Femur (tissue), 1 donor: ENCODE measurements around the gene RMND1.
"Not testable (repeated sequence)": the region's sequence is repeated elsewhere in the genome, so short reads cannot be mapped to it uniquely, and the experiment has no call there.

ENCODE experiments used
- DNase-seq: peaks from one replicate; pipeline ENCODE4 v3.0.0-alpha.2; 2017

Gene RMND1

DNA sequence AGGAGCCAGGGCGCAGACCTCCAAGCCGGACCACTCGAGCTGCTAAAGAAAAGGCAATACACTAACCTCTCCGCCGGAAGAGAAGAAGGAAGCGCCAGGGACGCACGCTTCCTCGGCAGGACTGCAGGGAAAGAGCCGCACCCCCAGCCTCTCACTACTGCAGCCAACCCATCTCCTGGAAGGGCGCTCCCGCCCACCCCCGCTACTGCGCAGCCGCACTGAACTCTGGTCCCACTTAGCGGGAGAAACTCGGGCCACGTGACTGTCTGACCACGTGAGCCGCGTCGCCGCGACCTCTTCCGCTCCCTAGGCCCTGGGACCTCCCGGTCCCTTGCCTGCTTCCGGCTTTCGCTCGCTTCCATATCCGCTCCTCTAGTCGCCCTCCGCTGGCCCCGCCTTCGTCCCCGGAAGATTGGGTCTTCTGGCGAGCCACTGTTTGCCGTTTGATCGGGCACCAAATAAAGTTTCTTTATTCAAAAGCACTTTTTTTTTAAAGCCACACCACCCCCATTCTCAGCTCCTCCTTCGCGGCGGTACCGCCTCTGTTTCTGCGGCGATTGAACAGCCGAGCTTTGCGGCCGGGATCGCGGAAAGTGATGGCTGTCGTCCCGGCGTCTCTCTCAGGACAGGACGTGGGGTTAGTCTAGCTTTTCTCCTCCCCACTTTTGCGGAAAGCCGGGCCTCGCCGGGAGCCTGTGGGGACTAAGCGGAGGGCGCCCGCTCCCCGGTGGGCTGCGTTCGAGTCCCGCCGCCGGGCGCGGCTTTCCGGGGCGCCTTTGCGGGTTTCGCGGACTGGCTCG is at the start of gene RMND1:
TSS of gene RMND1 (minus strand) at position 177 of the 800 bp plus-strand sequence. CDS start 6,315 bp downstream, outside the sequence.
- DNase-seq = peak; percentile 100

DNA sequence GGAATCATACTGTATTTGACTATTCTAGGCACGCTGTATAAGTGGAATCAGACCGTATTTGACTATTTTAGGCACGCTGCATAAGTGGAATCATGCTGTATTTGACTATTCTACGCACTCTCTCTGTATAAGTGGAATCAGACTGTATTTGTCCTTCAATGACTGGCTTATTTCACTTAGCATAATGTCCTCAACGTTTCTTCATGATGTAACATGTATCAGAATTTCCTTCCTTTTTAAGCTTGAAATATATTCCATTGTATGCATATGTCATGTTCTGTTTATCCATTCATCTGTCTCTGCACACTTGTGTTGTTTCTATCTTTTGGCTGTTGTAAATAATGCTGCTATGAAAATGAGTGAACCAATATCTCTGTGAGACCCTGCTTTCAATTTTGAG is 47.6 kb upstream of the RMND1 start:
- no peak for DNase-seq

DNA sequence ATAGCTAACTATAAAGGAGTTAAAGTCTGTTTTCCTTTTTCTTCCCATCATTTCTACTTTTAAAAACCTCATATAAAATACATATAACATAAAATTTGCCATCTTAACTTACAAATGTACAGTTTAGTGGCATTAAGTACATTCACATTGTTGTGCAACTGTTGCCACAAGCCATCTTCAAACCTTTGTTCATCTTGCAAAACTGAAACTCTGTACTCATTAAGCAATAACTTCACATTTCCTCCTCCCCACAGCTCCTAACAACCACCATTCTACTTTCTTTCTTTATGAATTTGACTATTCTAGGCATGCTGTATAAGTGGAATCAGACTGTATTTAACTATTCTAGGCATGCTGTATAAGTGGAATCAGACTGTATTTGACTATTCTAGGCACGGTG is 46.4 kb upstream of the RMND1 start:
- no peak for DNase-seq

DNA sequence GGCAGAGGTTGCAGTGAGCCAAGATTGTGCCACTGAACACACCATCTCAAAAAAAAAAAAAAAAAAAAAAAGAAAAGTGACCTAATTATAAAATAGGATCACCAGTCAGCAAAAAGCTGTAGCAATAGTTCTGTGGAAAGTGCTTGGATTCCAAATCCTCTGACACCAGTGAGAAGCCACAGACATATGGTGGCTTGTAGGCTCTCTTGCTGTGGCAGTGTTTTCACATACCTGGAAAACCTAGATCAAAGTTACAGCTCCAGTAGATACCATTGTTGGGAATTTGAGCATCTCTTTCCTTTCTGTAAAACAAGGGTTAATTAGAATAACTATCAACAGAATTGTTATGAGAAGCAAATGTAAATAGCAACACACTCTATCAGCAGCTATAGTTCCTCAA is 46.0 kb upstream of the RMND1 start:
- DNase-seq = no peak

DNA sequence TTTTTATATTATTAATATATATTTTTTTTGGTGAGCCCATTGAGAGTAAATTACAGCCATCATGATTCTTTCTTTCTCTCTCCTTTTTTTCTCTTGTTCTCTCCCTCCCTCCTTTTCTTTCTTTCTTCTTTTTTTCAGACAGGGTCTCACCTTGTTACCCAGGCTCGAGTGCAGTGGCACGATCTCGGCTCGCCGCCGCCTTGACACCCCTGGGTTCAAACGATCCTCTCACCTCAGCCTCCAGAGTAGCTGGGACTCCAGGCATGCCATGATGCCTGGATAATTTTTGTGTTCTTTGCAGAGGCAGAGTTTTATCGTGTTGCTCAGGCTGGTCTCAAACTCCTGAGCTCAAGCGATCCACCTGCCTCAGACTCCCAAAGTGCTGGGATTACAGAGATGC is 43.5 kb upstream of the RMND1 start:
- no peak for DNase-seq

- no peak for DNase-seq
Observed at GRCh38 chr6:151494936-151495320, 43.0 kb upstream of the RMND1 start.

- peak; percentile 67 for DNase-seq
Observed at GRCh38 chr6:151494235-151494935, 42.5 kb upstream of the RMND1 start.

DNA sequence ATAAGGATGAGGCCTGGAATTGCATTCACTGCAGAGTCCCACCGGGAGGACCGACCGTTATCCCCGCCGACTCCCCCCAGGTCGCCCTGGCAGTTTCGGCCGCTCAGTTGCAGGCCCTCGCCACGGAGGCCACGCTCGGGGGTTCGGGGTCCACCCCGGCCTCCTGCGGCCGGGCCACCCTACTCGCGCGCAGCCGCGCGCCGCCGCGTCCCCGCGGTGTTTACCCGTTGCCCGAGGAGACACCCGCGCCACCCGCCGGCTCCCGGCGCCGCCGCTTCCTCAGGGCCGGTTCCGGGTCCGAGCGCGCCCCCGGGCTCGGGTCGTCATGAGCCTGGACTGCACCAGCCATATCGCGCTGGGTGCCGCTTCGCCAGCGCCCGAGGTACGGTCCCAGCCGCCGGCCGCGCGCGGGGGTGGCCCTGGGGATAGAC is 41.9 kb upstream of the RMND1 start, which contains the start of gene CCDC170:
TSS of gene CCDC170 (plus strand) at position 214 of the 431 bp plus-strand sequence. CDS start at position 326, 112 bp downstream.
- DNase-seq = peak; percentile 70

- DNase-seq = no peak
Observed at GRCh38 chr6:151493161-151493803, 41.4 kb upstream of the RMND1 start.

GRCh38 chr6:151490996-151491395 is 39.1 kb upstream of the RMND1 start:
- no peak for DNase-seq

GRCh38 chr6:151488226-151488625 is 36.3 kb upstream of the RMND1 start:
- no peak for DNase-seq

DNA sequence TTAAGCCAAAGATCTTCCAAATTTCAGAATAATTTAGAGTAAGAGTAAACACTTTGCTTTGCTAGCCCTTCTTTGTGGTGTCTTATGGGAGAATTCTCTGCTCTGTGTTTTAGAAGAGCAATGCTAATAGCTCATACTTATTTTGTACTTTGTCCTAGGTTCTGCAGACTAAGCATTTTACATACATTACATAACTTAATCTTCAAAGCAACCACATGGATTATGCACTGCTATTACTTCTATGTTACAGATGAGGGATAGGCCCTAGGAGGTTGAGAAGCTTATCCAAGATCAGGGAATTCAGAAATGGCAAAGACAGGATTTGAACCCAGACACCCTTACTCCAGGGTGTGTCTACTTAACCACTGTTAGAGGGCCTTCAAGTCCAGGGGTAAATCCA is 32.1 kb upstream of the RMND1 start:
- no peak for DNase-seq

DNA sequence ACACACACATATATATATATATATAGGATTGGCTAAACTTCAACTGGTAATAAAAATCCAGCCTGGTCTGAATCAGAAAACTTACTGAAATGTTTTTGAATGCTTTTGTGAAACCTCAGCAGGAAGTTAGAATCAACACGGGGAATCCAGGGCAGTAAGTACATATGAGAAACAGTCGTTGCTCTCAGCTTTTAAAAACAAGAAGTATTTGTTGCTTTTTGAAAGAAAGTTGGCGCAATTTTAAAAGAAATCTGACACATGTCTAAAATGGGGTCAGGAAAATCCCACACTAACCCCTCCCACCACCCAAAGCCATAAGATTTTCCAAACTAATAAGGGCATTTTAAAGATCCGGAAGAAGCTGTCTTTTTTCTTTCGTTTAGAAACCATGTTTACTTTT is 30.4 kb upstream of the RMND1 start:
- DNase-seq = no peak

GRCh38 chr6:151481786-151482185 is 29.9 kb upstream of the RMND1 start:
- DNase-seq = no peak

- DNase-seq = no peak
Observed at GRCh38 chr6:151478670-151479069, 26.7 kb upstream of the RMND1 start.

GRCh38 chr6:151477726-151478125 is 25.8 kb upstream of the RMND1 start:
- DNase-seq = no peak

GRCh38 chr6:151475653-151476523 is 24.0 kb upstream of the RMND1 start:
- DNase-seq = no peak

DNA sequence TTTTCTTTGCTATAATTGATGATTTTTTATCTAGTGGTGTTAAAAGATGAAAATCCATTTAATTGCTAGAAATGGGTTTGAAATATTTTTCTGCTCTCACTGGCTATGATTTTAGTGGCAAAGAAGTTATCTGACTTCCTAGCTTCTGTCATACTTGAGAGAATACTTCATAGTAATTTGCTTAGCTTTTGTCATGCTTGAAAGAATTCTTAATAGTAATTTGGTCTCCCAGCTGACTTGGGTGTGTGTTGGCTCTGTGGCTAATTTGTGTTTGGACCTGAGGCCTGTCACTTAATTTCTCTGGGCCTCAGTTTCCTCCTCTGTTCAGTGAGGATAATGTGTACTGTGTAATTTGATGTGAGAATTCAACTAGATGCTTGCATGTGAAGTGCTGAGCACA is 12.8 kb upstream of the RMND1 start:
- no peak for DNase-seq

DNA sequence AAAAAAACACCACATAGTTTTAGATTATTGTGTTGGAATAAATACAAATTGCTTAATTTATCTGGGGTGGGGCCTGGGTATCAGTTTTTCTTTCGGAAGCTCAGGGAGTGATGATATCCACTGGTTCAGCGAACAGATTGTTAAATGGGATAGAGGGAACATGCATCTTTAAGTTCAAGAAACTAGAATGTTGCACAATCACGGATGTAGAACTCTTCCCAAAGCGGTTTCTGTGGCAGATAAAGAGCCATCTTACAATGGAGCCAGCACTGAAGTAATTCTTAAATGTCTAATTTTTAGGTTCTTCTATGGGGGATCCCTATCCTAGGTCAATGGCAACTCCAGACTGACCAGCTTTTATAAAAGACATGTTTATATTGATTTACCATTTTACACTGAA is 9.7 kb upstream of the RMND1 start:
- DNase-seq = no peak

DNA sequence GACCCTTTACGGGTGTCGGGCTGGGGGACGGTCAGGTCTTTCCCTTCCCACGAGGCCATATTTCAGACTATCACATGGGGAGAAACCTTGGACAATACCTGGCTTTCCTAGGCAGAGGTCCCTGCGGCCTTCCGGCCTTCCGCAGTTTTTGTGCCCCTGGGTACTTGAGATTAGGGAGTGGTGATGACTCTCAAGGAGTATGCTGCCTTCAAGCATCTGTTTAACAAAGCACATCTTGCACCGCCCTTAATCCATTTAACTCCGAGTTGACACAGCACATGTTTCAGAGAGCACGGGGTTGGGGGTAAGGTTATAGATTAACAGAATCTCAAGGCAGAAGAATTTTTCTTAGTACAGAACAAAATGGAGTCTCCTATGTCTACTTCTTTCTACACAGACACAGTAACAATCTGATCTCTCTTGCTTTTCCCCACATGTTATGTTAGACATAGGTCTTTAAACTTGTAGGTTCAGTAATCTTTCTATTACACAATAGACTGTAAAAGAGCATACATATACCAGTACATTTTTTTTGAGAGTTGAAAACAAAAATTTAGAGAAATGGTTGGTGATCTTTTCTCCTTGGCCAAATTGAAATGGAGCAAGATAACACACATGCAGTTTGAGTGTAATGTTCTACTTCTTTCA is 3.9 kb upstream of the RMND1 start:
- not testable (repeated sequence) for DNase-seq

DNA sequence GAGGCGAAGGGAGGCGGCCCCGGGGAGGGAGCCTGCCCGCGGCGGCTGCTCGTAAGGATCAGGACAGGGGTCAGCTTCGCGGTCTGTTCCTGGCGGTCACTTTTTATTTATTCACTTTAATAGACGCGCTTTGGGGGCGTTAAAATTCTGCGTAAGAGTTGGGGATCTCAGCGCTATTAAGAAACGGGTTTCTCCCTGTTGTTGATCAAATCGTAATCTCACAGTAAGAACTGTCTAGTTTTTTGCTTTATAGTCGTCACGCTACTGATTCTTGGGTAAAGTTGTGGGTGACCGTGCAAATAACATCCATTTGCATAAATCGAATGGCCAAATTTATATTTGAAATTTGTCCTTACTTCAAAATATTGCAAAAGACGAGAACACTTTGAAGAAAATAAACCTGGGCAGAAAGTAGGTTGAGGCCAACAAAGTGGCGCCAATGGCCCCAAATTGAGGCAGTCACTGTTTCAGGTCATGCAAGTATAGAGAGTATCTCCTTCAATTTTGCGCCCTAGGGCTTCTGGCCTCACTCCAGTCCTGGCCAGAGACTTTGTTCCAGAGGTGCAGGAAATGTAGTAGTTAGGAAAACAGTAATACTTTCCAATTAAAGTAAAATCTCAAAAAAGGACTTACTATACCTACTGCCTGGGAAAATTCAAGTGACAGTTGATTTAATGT is 963 bp upstream of the RMND1 start:
- DNase-seq = peak; percentile 61
